Vagina (tissue), 2 donors: Measurements from ENCODE around the gene MDFI.

Source experiments
- CTCF ChIP-seq, 3 experiments: fragments of 450-650 bp in 2 of 3; fragments of 200-600 bp in 1 of 3; sonication (generic) in 1 of 3; IDR thresholded peaks; one replicate each; pipeline ENCODE4 v1.5.1; 2017 to 2019; ENCODE audit warnings: antibody characterized with exemption in 3 of 3, mild to moderate bottlenecking in 2 of 3, moderate library complexity in 2 of 3
- POLR2A ChIP-seq, 2 donors: fragments of 450-650 bp; IDR thresholded peaks; one replicate each; pipeline ENCODE4 v1.6.1; 2017; ENCODE audit warnings: antibody characterized with exemption in 2 of 2, mild to moderate bottlenecking in 2 of 2, moderate library complexity in 2 of 2

GRCh38 chr6:41684311-41685180 is 46.3 kb downstream of the MDFI start:
- no peak for TF ChIP-seq CTCF (IDR thresholded peaks at IDR 0.05)
- no peak for TF ChIP-seq POLR2A (IDR thresholded peaks at IDR 0.05)
